ENCODE measurements around the gene TREML4.

TREML4 gene

GRCh38 chr6:41255638-41256246, 27.6 kb downstream of the TREML4 start:
- DNase-seq: no peak

- no peak for DNase-seq
These were observed 28.2 kb downstream of the TREML4 start for GRCh38 chr6:41256383-41256782.

- DNase-seq: no peak
These were observed 29.4 kb downstream of the TREML4 start for GRCh38 chr6:41257369-41258195.

- DNase-seq: no peak
These were observed 30.0 kb downstream of the TREML4 start for GRCh38 chr6:41258196-41258493.

GRCh38 chr6:41262401-41262800, 34.3 kb downstream of the TREML4 start:
- no peak for DNase-seq

GRCh38 chr6:41263267-41263666, 35.1 kb downstream of the TREML4 start:
- no peak for DNase-seq

GRCh38 chr6:41266541-41266940, 38.4 kb downstream of the TREML4 start:
- no peak for DNase-seq

- no peak for DNase-seq
These were observed 40.3 kb downstream of the TREML4 start for GRCh38 chr6:41268478-41268877.

- DNase-seq: no peak
These were observed 41.0 kb downstream of the TREML4 start for GRCh38 chr6:41269166-41269565.

- DNase-seq: no peak
These were observed 41.6 kb downstream of the TREML4 start for GRCh38 chr6:41269716-41270115.

GRCh38 chr6:41271901-41272395, 43.8 kb downstream of the TREML4 start:
- DNase-seq: no peak

- no peak for DNase-seq
These were observed 44.6 kb downstream of the TREML4 start for GRCh38 chr6:41272591-41273240.

- DNase-seq: no peak
These were observed 45.6 kb downstream of the TREML4 start for GRCh38 chr6:41273714-41274113.

- no peak for DNase-seq
These were observed 46.1 kb downstream of the TREML4 start for GRCh38 chr6:41274256-41274655.

GRCh38 chr6:41275489-41275888, 47.3 kb downstream of the TREML4 start:
- no peak for DNase-seq

GRCh38 chr6:41277605-41278004, 49.5 kb downstream of the TREML4 start:
- no peak for DNase-seq

- DNase-seq: peak; percentile 61 to 62
These were observed 50.7 kb downstream of the TREML4 start for GRCh38 chr6:41278699-41279405.

GRCh38 chr6:41280381-41281057, 52.4 kb downstream of the TREML4 start:
- no peak for DNase-seq

- no peak for DNase-seq
These were observed 55.5 kb downstream of the TREML4 start for GRCh38 chr6:41283600-41283999.

- no peak for DNase-seq
These were observed 56.6 kb downstream of the TREML4 start for GRCh38 chr6:41284726-41285125.

GRCh38 chr6:41286544-41287346, 58.6 kb downstream of the TREML4 start, which contains the start of gene TREM1:
Gene TREM1, minus strand, starts transcription at chr6:41286682. Its CDS starts 27 bp downstream, at chr6:41286655.
- no peak for DNase-seq

All from activated CD4-positive, alpha-beta T cell treated with anti-CD3 and anti-CD28 coated beads, Interleukin-2, amount 50 U/mL, for 4 hours (primary cell).